Measurements from ENCODE around the gene CTNNA2. TPM values are rescaled to one million over a fixed set of nuclear protein-coding genes. Genes with fewer than 3 reads are reported as not detected.

CTNNA2 gene
- total and polyA plus RNA-seq, 2 of the 8 experiments (the other 6 are each of a cell fraction or from before 2014, with no cell fraction given), result 3.9 to 9.0 TPM

DNA sequence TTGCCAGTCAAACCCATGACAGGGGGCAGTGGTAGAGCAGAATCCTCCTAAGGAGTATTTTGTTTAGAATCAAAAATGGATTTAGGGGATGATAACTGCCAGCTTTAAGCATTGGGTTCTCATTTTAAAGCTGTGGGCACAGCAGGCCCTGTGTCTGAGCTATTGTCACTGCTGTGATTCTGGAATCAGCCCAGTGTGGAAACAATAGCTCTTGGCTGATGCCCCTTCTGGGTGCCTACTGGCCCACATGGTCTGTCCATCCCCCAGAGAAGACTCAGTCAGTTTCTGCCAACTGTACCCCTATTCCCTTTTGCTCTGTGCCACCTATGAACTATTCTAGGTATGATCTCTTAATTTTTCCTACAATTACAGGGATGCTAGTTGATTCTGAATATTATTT lies 883.4 kb downstream of the CTNNA2 start (continued):
- no peak for TF ChIP-seq ATF2 (IDR thresholded peaks at IDR 0.05; ENCODE audit: low read length)
- TF ChIP-seq SP4 (IDR thresholded peaks at IDR 0.05; ENCODE audit: low read length), result no peak
- TF ChIP-seq MAFK (IDR thresholded peaks at IDR 0.05; ENCODE audit: low read depth, low read length), result no peak
- no peak for TF ChIP-seq SP1 (IDR thresholded peaks at IDR 0.05; ENCODE audit: low read depth, low read length)
- no peak for TF ChIP-seq CREB1 (IDR thresholded peaks at IDR 0.05)

Measured in H1 (cell line).